IPS DF 6.9 (cell line): ENCODE measurements around the gene FLT1.

Experiments
- DNase-seq: peaks from one replicate; pipeline ENCODE4 v3.0.0-alpha.2; 2013; ENCODE audit warnings: low read depth, low spot score
- H3K27ac ChIP-seq: one replicate; pipeline ENCODE4 v1.5.1; 2013; ENCODE audit warnings: low read length, control low read depth
- H3K27me3 ChIP-seq: 2 replicates; pipeline ENCODE4 v1.6.1; 2013; ENCODE audit warnings: mild to moderate bottlenecking, low read length; ENCODE audit not compliant: control insufficient read depth, insufficient read depth
- H3K36me3 ChIP-seq: 2 replicates; pipeline ENCODE4 v1.6.1; 2013; ENCODE audit warnings: low read length; ENCODE audit not compliant: control insufficient read depth, insufficient read depth
- H3K4me1 ChIP-seq: 2 replicates; pipeline ENCODE4 v1.6.1; 2013; ENCODE audit warnings: low read length; ENCODE audit not compliant: control insufficient read depth, insufficient read depth
- H3K4me3 ChIP-seq: 2 replicates; pipeline ENCODE4 v1.5.1; 2013; ENCODE audit warnings: mild to moderate bottlenecking, low read length
- H3K9me3 ChIP-seq: 2 replicates; pipeline ENCODE4 v1.6.1; 2013; ENCODE audit warnings: low read length, inconsistent platforms; ENCODE audit not compliant: control insufficient read depth, insufficient read depth
- WGBS: extraction: QIAGEN DNeasy Blood & Tissue Kit; methylation state at CpG from one replicate; pipeline ENCODE4 v1.1.7; 2013; ENCODE audit warnings: mixed read lengths, missing lambda C conversion rate; ENCODE audit not compliant: insufficient read length, insufficient coverage; 5-methylcytosine and 5-hydroxymethylcytosine counted together

Gene FLT1

GRCh38 chr13:28534801-28535200 lies 39.9 kb upstream of the FLT1 start:
- H3K27ac ChIP-seq = no peak overlapping the region
- H3K9me3 ChIP-seq = no peaks in the 10 kb centered on the region
- DNase-seq = no peak
- peaks cover 6% of the 10 kb centered on the region; the same call in 1 of the 2 replicates for H3K4me1 ChIP-seq
- H3K36me3 ChIP-seq = no peaks in the 10 kb centered on the region; the same call in 1 of the 2 replicates
- H3K27me3 ChIP-seq = peaks cover 3% of the 10 kb centered on the region
- WGBS = no CpG with 5 or more reads among the region's 5 CpGs
- H3K4me3 ChIP-seq = no peak overlapping the region

GRCh38 chr13:28534210-28534609 lies 39.3 kb upstream of the FLT1 start:
- no peak overlapping the region for H3K4me3 ChIP-seq
- peaks cover 6% of the 10 kb centered on the region; the same call in 1 of the 2 replicates for H3K4me1 ChIP-seq
- DNase-seq = no peak
- WGBS = no CpG with 5 or more reads among the region's 5 CpGs
- H3K9me3 ChIP-seq = no peaks in the 10 kb centered on the region
- no peak overlapping the region for H3K27ac ChIP-seq
- H3K27me3 ChIP-seq = peaks cover 3% of the 10 kb centered on the region
- no peaks in the 10 kb centered on the region; the same call in 1 of the 2 replicates for H3K36me3 ChIP-seq

- Histone ChIP-seq H3K27me3 (peaks cover 3% of the 10 kb centered on the region; the same call in 1 of the 2 replicates), H3K4me3 (no peak overlapping the region), H3K4me1 (peaks cover 6% of the 10 kb centered on the region; the same call in 1 of the 2 replicates), H3K9me3 (no peaks in the 10 kb centered on the region), H3K27ac (no peak overlapping the region), H3K36me3 (no peaks in the 10 kb centered on the region; the same call in 1 of the 2 replicates)
- WGBS = no CpG with 5 or more reads among the region's 7 CpGs
- no peak for DNase-seq
Observed at GRCh38 chr13:28533441-28534166, 38.7 kb upstream of the FLT1 start.

GRCh38 chr13:28533125-28533436 lies 38.2 kb upstream of the FLT1 start:
- Histone ChIP-seq H3K27ac (no peak overlapping the region), H3K27me3 (peaks cover 3% of the 10 kb centered on the region; the same call in 1 of the 2 replicates), H3K4me1 (peaks cover 6% of the 10 kb centered on the region; the same call in 1 of the 2 replicates), H3K9me3 (no peaks in the 10 kb centered on the region), H3K36me3 (no peaks in the 10 kb centered on the region; the same call in 1 of the 2 replicates), H3K4me3 (peak overlapping the region; percentile 74; the same call in 1 of the 2 replicates)
- WGBS = no CpG with 5 or more reads among the region's 10 CpGs
- DNase-seq = no peak

- no CpG with 5 or more reads among the region's 96 CpGs for WGBS
- no peaks in the 10 kb centered on the region; the same call in 1 of the 2 replicates for H3K36me3 ChIP-seq
- no peaks in the 10 kb centered on the region for H3K9me3 ChIP-seq
- H3K27ac ChIP-seq = no peak overlapping the region
- peak overlapping the region; percentile 74 for H3K4me3 ChIP-seq
- H3K27me3 ChIP-seq = peaks cover 3% of the 10 kb centered on the region; the same call in 1 of the 2 replicates
- peaks cover 6% of the 10 kb centered on the region; the same call in 1 of the 2 replicates for H3K4me1 ChIP-seq
- DNase-seq = no peak
Observed at GRCh38 chr13:28532388-28533124, 37.6 kb upstream of the FLT1 start.

GRCh38 chr13:28531845-28532387 lies 37.0 kb upstream of the FLT1 start:
- H3K4me3 ChIP-seq = peak overlapping the region; percentile 74; the same call in 1 of the 2 replicates
- WGBS = 100% methylated on average over 2 of the region's 25 CpGs
- H3K27me3 ChIP-seq = peaks cover 3% of the 10 kb centered on the region; the same call in 1 of the 2 replicates
- no peaks in the 10 kb centered on the region for H3K9me3 ChIP-seq
- DNase-seq = no peak
- no peaks in the 10 kb centered on the region; the same call in 1 of the 2 replicates for H3K36me3 ChIP-seq
- peaks cover 6% of the 10 kb centered on the region; the same call in 1 of the 2 replicates for H3K4me1 ChIP-seq
- H3K27ac ChIP-seq = no peak overlapping the region

- Histone ChIP-seq H3K36me3 (no peaks in the 10 kb centered on the region; the same call in 1 of the 2 replicates), H3K27me3 (peaks cover 3% of the 10 kb centered on the region; the same call in 1 of the 2 replicates), H3K27ac (no peak overlapping the region), H3K4me1 (peaks cover 6% of the 10 kb centered on the region; the same call in 1 of the 2 replicates), H3K9me3 (no peaks in the 10 kb centered on the region), H3K4me3 (peak overlapping the region; percentile 40; the same call in 1 of the 2 replicates)
- WGBS = 100% methylated on average over 2 of the region's 39 CpGs
- no peak for DNase-seq
Observed at GRCh38 chr13:28531077-28531844, 36.3 kb upstream of the FLT1 start.

- DNase-seq = no peak
- no peaks in the 10 kb centered on the region for H3K9me3 ChIP-seq
- no peaks in the 10 kb centered on the region; the same call in 1 of the 2 replicates for H3K36me3 ChIP-seq
- H3K27ac ChIP-seq = no peak overlapping the region
- H3K27me3 ChIP-seq = peaks cover 3% of the 10 kb centered on the region; the same call in 1 of the 2 replicates
- H3K4me3 ChIP-seq = peak overlapping the region; percentile 40; the same call in 1 of the 2 replicates
- peaks cover 6% of the 10 kb centered on the region; the same call in 1 of the 2 replicates for H3K4me1 ChIP-seq
- WGBS = no CpG with 5 or more reads among the region's 3 CpGs
Observed at GRCh38 chr13:28530729-28531076, 35.8 kb upstream of the FLT1 start.

GRCh38 chr13:28529836-28530235 lies 34.9 kb upstream of the FLT1 start:
- Histone ChIP-seq H3K4me3 (no peak overlapping the region), H3K4me1 (peaks cover 6% of the 10 kb centered on the region; the same call in 1 of the 2 replicates), H3K9me3 (no peaks in the 10 kb centered on the region), H3K36me3 (no peaks in the 10 kb centered on the region), H3K27me3 (peaks cover 3% of the 10 kb centered on the region; the same call in 1 of the 2 replicates), H3K27ac (no peak overlapping the region)
- no CpG with 5 or more reads among the region's 1 CpG for WGBS
- no peak for DNase-seq
